HG02763 (cell line): ENCODE data around the gene SSBP3.

Experiments
- ATAC-seq: cut with Tn5 transposase; IDR thresholded peaks from one replicate; pipeline ENCODE4 v1.9.1; 2021; ENCODE audit warnings: mild to moderate bottlenecking, moderate library complexity; ENCODE audit not compliant: unreplicated experiment

SSBP3 gene

GRCh38 chr1:54372978-54373377 lies 33.2 kb downstream of the SSBP3 start:
- ATAC-seq = no peak

GRCh38 chr1:54371942-54372275 lies 34.3 kb downstream of the SSBP3 start:
- ATAC-seq = no peak

- no peak for ATAC-seq
These were observed 34.9 kb downstream of the SSBP3 start for GRCh38 chr1:54371038-54371941.

- no peak for ATAC-seq
These were observed 35.8 kb downstream of the SSBP3 start for GRCh38 chr1:54370287-54370989.

- ATAC-seq = no peak
These were observed 38.6 kb downstream of the SSBP3 start for GRCh38 chr1:54367613-54368012.

GRCh38 chr1:54365847-54366246 lies 40.3 kb downstream of the SSBP3 start:
- no peak for ATAC-seq

- ATAC-seq = no peak
These were observed 40.8 kb downstream of the SSBP3 start for GRCh38 chr1:54365398-54365797.

GRCh38 chr1:54364995-54365394 lies 41.2 kb downstream of the SSBP3 start:
- ATAC-seq = no peak

GRCh38 chr1:54364582-54364981 lies 41.6 kb downstream of the SSBP3 start:
- ATAC-seq = no peak

GRCh38 chr1:54363925-54364324 lies 42.3 kb downstream of the SSBP3 start:
- ATAC-seq = no peak

- no peak for ATAC-seq
These were observed 43.3 kb downstream of the SSBP3 start for GRCh38 chr1:54362881-54363340.

GRCh38 chr1:54361342-54361741 lies 44.9 kb downstream of the SSBP3 start:
- ATAC-seq = no peak

- ATAC-seq = no peak
These were observed 45.8 kb downstream of the SSBP3 start for GRCh38 chr1:54360165-54361005.

- ATAC-seq = no peak
These were observed 46.6 kb downstream of the SSBP3 start for GRCh38 chr1:54359393-54360162.

GRCh38 chr1:54358503-54359168 lies 47.6 kb downstream of the SSBP3 start:
- ATAC-seq = no peak

- ATAC-seq = no peak
These were observed 48.2 kb downstream of the SSBP3 start for GRCh38 chr1:54357967-54358366.

- no peak for ATAC-seq
These were observed 49.5 kb downstream of the SSBP3 start for GRCh38 chr1:54356680-54357147.

GRCh38 chr1:54355931-54356679 lies 50.1 kb downstream of the SSBP3 start:
- no peak for ATAC-seq

- no peak for ATAC-seq
These were observed 51.3 kb downstream of the SSBP3 start for GRCh38 chr1:54354899-54355298.
